H1 (cell line): ENCODE results near the gene NDUFB2. TPM values are rescaled to one million over a fixed set of nuclear protein-coding genes. Genes with fewer than 3 reads are reported as not detected.

ENCODE experiments used
- CTCF ChIA-PET: fragments of 300-600 bp; sonication (Branson Sonifier 250); formaldehyde crosslinking; loops from one replicate; lab custom pipeline; 2021; ENCODE audit not compliant: partially characterized antibody; lab: Charles Lee
- POLR2A ChIA-PET: fragments of 300-600 bp; sonication (Branson Sonifier 250); formaldehyde crosslinking; loops from one replicate; lab custom pipeline; 2021; ENCODE audit warnings: inconsistent platforms; ENCODE audit not compliant: partially characterized antibody; lab: Charles Lee
- DNase-seq, 2 experiments: peaks; one replicate each; pipeline versions ENCODE4 v3.0.0 to v3.0.0-alpha.2; 2010 to 2022; ENCODE audit warnings: low spot score in 2 of 2, low read depth in 1 of 2, mixed read lengths in 1 of 2
- FAIRE-seq: peaks from 2 replicates; lab custom pipeline; 2011; peaks lifted over from hg19 to GRCh38; lab: Jason Lieb, UNC
- H2AFZ ChIP-seq: 2 replicates; pipeline ENCODE4 v1.8.1; 2012; ENCODE audit warnings: low read length, inconsistent platforms
- H2AK5ac ChIP-seq: 2 replicates; pipeline ENCODE4 v1.6.1; 2013; ENCODE audit warnings: low read depth, low read length
- H2BK120ac ChIP-seq: replicated peaks from 2 replicates; pipeline ENCODE3; 2013; ENCODE audit warnings: low read depth, low read length, inconsistent platforms
- H2BK12ac ChIP-seq: 2 replicates; pipeline ENCODE4 v1.6.1; 2013; ENCODE audit warnings: low read depth, low read length
- H2BK15ac ChIP-seq: 2 replicates; pipeline ENCODE4 v1.6.1; 2013; ENCODE audit warnings: low read length
- H2BK20ac ChIP-seq: 2 replicates; pipeline ENCODE4 v1.6.1; 2013; ENCODE audit warnings: low read length
- H2BK5ac ChIP-seq: 2 replicates; pipeline ENCODE4 v1.6.1; 2013; ENCODE audit warnings: low read depth, low read length
- H3K14ac ChIP-seq: 2 replicates; pipeline ENCODE4 v1.6.1; 2013; ENCODE audit warnings: inconsistent platforms; ENCODE audit not compliant: insufficient read length
- H3K18ac ChIP-seq: 2 replicates; pipeline ENCODE4 v1.6.1; 2013; ENCODE audit warnings: low read length; ENCODE audit errors: extremely low read depth
- H3K23ac ChIP-seq: 2 replicates; pipeline ENCODE4 v1.6.1; 2013; ENCODE audit warnings: inconsistent platforms; ENCODE audit not compliant: insufficient read length
- H3K23me2 ChIP-seq: 2 replicates; pipeline ENCODE4 v1.6.1; 2013; ENCODE audit warnings: low read depth, low read length
- H3K27ac ChIP-seq: 2 replicates; pipeline ENCODE4 v1.6.1; 2011; ENCODE audit warnings: low read depth, low read length, inconsistent platforms
- H3K27me3 ChIP-seq, 4 experiments: replicated peaks in 1 of 4; 1 replicate in 1 of 4; 2 replicates in 3 of 4; pipeline versions ENCODE4 v1.6.1 to v1.8.1; 2011 to 2013; ENCODE audit warnings: low read length in 3 of 4, mild to moderate bottlenecking in 3 of 4, inconsistent platforms in 2 of 4, mixed read lengths in 2 of 4, moderate library complexity in 1 of 4; ENCODE audit not compliant: control insufficient read depth in 3 of 4, insufficient read depth in 3 of 4; ENCODE audit errors: extremely low read depth in 1 of 4
- H3K36me3 ChIP-seq, 4 experiments: 2 replicates each; pipeline versions ENCODE4 v1.6.1 to v1.8.1; 2011 to 2013; ENCODE audit warnings: mild to moderate bottlenecking in 4 of 4, low read length in 3 of 4, moderate library complexity in 2 of 4, control low read depth in 1 of 4, inconsistent platforms in 1 of 4; ENCODE audit not compliant: insufficient read depth in 4 of 4, control insufficient read depth in 2 of 4
- H3K4ac ChIP-seq: replicated peaks from 2 replicates; pipeline ENCODE3; 2013; ENCODE audit warnings: low read length, low read depth, mixed read lengths, inconsistent platforms; ENCODE audit not compliant: insufficient read length
- H3K4me1 ChIP-seq, 4 experiments: replicated peaks in 1 of 4; 1 replicate in 1 of 4; 2 replicates in 3 of 4; pipeline versions ENCODE4 v1.6.1 to v1.8.1; 2011 to 2013; ENCODE audit warnings: low read length in 3 of 4, inconsistent platforms in 2 of 4, mixed read lengths in 1 of 4; ENCODE audit not compliant: insufficient read depth in 4 of 4, control insufficient read depth in 3 of 4
- H3K4me2 ChIP-seq, 2 experiments: 2 replicates each; pipeline versions ENCODE4 v1.6.1 to v1.8.1; 2011 to 2013; ENCODE audit warnings: low read depth in 2 of 2, low read length in 2 of 2, control low read depth in 1 of 2, inconsistent platforms in 1 of 2, mild to moderate bottlenecking in 1 of 2; ENCODE audit not compliant: insufficient read depth in 1 of 2
- H3K4me3 ChIP-seq, 4 experiments: fragments of 200-600, 300-600 bp in 1 of 4; sonication (generic), shearing (Covaris generic), sonication (Bioruptor Twin) in 1 of 4; 2 replicates each; pipeline versions ENCODE4 v1.5.1 to v1.8.1; 2011 to 2016; ENCODE audit warnings: low read length in 4 of 4, low read depth in 3 of 4, control low read depth in 2 of 4, inconsistent platforms in 2 of 4, mild to moderate bottlenecking in 2 of 4, mixed read lengths in 1 of 4, moderate library complexity in 1 of 4; ENCODE audit not compliant: insufficient read depth in 2 of 4; ENCODE audit errors: extremely low read depth in 1 of 4
- H3K56ac ChIP-seq: replicated peaks from 2 replicates; pipeline ENCODE3; 2013; ENCODE audit warnings: low read depth, mild to moderate bottlenecking, mixed read lengths, low read length, inconsistent platforms; ENCODE audit not compliant: insufficient read length
- H3K79me1 ChIP-seq: 2 replicates; pipeline ENCODE4 v1.6.1; 2013; ENCODE audit warnings: low read depth, low read length, control low read depth
- H3K79me2 ChIP-seq, 2 experiments: 2 replicates each; pipeline versions ENCODE4 v1.6.1 to v1.8.1; 2012 to 2013; ENCODE audit warnings: low read length in 2 of 2, mild to moderate bottlenecking in 2 of 2, inconsistent platforms in 1 of 2; ENCODE audit not compliant: insufficient read depth in 2 of 2, control insufficient read depth in 1 of 2
- H3K9ac ChIP-seq, 4 experiments: replicated peaks in 1 of 4; 1 replicate in 1 of 4; 2 replicates in 3 of 4; pipeline versions ENCODE4 v1.6.1 to v1.8.1; 2011 to 2013; ENCODE audit warnings: low read depth in 3 of 4, low read length in 3 of 4, control low read depth in 2 of 4, mild to moderate bottlenecking in 2 of 4, moderate library complexity in 2 of 4, inconsistent platforms in 1 of 4; ENCODE audit errors: extremely low read depth in 1 of 4
- H3K9me3 ChIP-seq, 2 experiments: 2 replicates each; pipeline versions ENCODE4 v1.6.1 to v1.8.1; 2012 to 2013; ENCODE audit warnings: mild to moderate bottlenecking in 2 of 2, moderate library complexity in 2 of 2, control low read depth in 1 of 2, inconsistent platforms in 1 of 2, low read depth in 1 of 2, low read length in 1 of 2, mixed read lengths in 1 of 2; ENCODE audit not compliant: insufficient read depth in 2 of 2
- H4K20me1 ChIP-seq, 2 experiments: replicated peaks in 1 of 2; 2 replicates each; pipeline versions ENCODE3 to v1.8.1; 2011 to 2013; ENCODE audit warnings: inconsistent platforms in 2 of 2, low read length in 2 of 2, mild to moderate bottlenecking in 1 of 2; ENCODE audit not compliant: insufficient read depth in 2 of 2, control insufficient read depth in 1 of 2
- H4K5ac ChIP-seq: 2 replicates; pipeline ENCODE4 v1.6.1; 2013; ENCODE audit warnings: low read length, low read depth, mixed read lengths, inconsistent platforms; ENCODE audit not compliant: insufficient read length
- H4K8ac ChIP-seq: 2 replicates; pipeline ENCODE4 v1.8.0; 2013; ENCODE audit warnings: mild to moderate bottlenecking, moderate library complexity, low read length, inconsistent platforms; ENCODE audit not compliant: insufficient read depth; ENCODE audit errors: extremely low read depth
- H4K91ac ChIP-seq: replicated peaks from 2 replicates; pipeline ENCODE3; 2013; ENCODE audit warnings: low read length, mixed read lengths, inconsistent platforms; ENCODE audit not compliant: insufficient read length
- CEBPB ChIP-seq: IDR thresholded peaks from 2 replicates; pipeline ENCODE4 v1.6.1; 2012; ENCODE audit warnings: low read depth, low read length
- CTBP2 ChIP-seq: IDR thresholded peaks from 2 replicates; pipeline ENCODE4 v1.7.0; 2011; ENCODE audit warnings: borderline replicate concordance, mild to moderate bottlenecking, moderate library complexity, mixed read lengths, low read length; ENCODE audit not compliant: insufficient read depth, insufficient read length
- EP300 ChIP-seq, 2 experiments: IDR thresholded peaks; 1 replicate in 1 of 2; 2 replicates in 1 of 2; pipeline ENCODE4 v1.6.1; 2011 to 2012; ENCODE audit warnings: low read depth in 2 of 2, low read length in 2 of 2, mild to moderate bottlenecking in 2 of 2, borderline replicate concordance in 1 of 2, inconsistent platforms in 1 of 2, moderate library complexity in 1 of 2
- KDM5A ChIP-seq: fragments of 200-600 bp; IDR thresholded peaks from 2 replicates; pipeline ENCODE4 v1.7.1; 2012; ENCODE audit warnings: mild to moderate bottlenecking, low read length, inconsistent platforms, mixed read lengths
- MAX ChIP-seq: IDR thresholded peaks from 2 replicates; pipeline ENCODE4 v1.6.1; 2012; ENCODE audit warnings: inconsistent platforms
- NANOG ChIP-seq: IDR thresholded peaks from 2 replicates; pipeline ENCODE4 v1.6.1; 2011; ENCODE audit warnings: low read length, low read depth, mild to moderate bottlenecking, inconsistent platforms; ENCODE audit not compliant: insufficient read depth, poor library complexity, severe bottlenecking
- RNF2 ChIP-seq: fragments of 200-900, 300-1000 bp; sonication (generic); IDR thresholded peaks from 2 replicates; pipeline ENCODE4 v1.7.1; 2016; ENCODE audit warnings: borderline replicate concordance, low read depth, mild to moderate bottlenecking, antibody characterized with exemption, low read length; ENCODE audit not compliant: poor library complexity, severe bottlenecking; ENCODE audit errors: missing control alignments
- SUZ12 ChIP-seq: fragments of 200-600 bp; sonication (generic); IDR thresholded peaks from 2 replicates; pipeline ENCODE4 v1.6.1; 2012; ENCODE audit warnings: mild to moderate bottlenecking, inconsistent platforms, low read length, moderate library complexity, mixed read lengths
- YY1 ChIP-seq: IDR thresholded peaks from 2 replicates; pipeline ENCODE4 v1.6.1; 2011; ENCODE audit warnings: low read depth, mild to moderate bottlenecking, low read length
- WGBS, 2 experiments: shearing (Covaris generic) in 1 of 2; methylation state at CpG; one replicate each; pipeline versions ENCODE4 v1.1.6 to v1.1.7; 2013 to 2015; ENCODE audit warnings: low lambda C conversion rate in 2 of 2, mixed read lengths in 2 of 2, inconsistent platforms in 1 of 2, low coverage in 1 of 2, missing lambda C conversion rate in 1 of 2; ENCODE audit not compliant: insufficient replicate concordance in 2 of 2, insufficient coverage in 1 of 2, insufficient read length in 1 of 2; ENCODE audit errors: extremely low coverage in 1 of 2, missing lambda C conversion rate in 1 of 2; 5-methylcytosine and 5-hydroxymethylcytosine counted together
- polyA plus RNA-seq, 7 experiments: library from polyadenylated mRNA; depleted of rRNA in 3 of 7; stranded (reverse) in 5 of 7; unstranded in 2 of 7; fragments of >200 nt in 5 of 7; fragments of 200-250 nt in 2 of 7; gene quantifications; 1 replicate in 5 of 7; 2 replicates in 1 of 7; 4 replicates in 1 of 7; pipeline versions ENCODE4 v1.2.1 to v1.2.3, GENCODE V29; 2011 to 2013; ENCODE audit warnings: missing spikeins in 2 of 7, mixed read lengths in 2 of 7
- total RNA-seq: library from RNA; stranded (reverse); fragmentation: NEBNext Ultra II Directional; extraction: Animal tissue kit (Norgen Biotek cat#: 25700); gene quantifications from 2 replicates; pipeline ENCODE4 v1.2.1, GENCODE V29; 2021
- TF ChIP-seq, protein P1 (sequence below): IDR thresholded peaks from 2 replicates; pipeline ENCODE4 v1.6.1; 2012; ENCODE audit warnings: low read length, inconsistent platforms

The NDUFB2 gene
- total and polyA plus RNA-seq, 2 of the 8 experiments (the other 6 are each of a cell fraction or from before 2014, with no cell fraction given), result 168 to 881 TPM

DNA sequence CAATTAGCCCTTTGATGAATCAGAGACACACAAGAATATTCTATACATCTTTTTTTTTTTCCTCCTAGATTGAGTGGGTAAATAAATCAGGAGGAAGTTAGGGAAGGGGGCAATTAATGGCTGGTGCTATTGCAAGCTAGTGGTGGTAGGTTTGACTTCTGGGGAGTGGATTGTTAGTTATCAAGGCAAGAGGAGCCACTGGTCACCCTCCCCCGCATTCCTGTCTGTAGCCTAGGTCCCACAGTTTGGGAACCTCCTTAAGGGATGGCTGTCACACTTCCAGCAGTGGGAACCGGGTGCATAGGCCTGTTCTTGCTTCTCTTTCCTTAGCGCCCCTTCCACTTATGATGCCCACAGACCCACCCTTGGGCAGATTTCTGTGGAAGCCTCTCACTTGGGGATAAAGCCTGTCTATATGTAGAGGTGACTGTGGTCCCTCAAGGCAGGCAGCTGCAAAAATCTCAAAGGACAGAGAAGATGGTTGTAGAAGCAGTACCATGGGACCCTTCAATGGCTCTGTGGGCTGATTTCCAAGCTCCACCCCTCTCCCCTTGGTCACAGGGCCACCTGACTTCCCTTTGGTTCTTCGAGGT is 26.1 kb upstream of the NDUFB2 start:
- no peaks in the 10 kb centered on the region for H3K9me3 ChIP-seq
- H3K36me3 ChIP-seq, result no peaks in the 10 kb centered on the region
- no peak overlapping the region for H3K9ac ChIP-seq
- no peak overlapping the region for H3K23ac ChIP-seq
- peaks cover 0 to 8% (median 2%) of the 10 kb centered on the region in 4 experiments; a peak in 3 of 7 replicates for H3K27me3 ChIP-seq
- H3K56ac ChIP-seq, result no peak overlapping the region
- H3K4me2 ChIP-seq, result no peak overlapping the region
- H3K27ac ChIP-seq, result no peak overlapping the region
- CTCF ChIA-PET, result interaction anchor here (1.1 to 1.7 kb wide), 3 partner anchors 10 to 14 kb away, joined by 5 to 6 read pairs (median 6); no protein-coding TSS in a partner anchor
- H2BK12ac ChIP-seq, result no peak overlapping the region
- H3K4me3 ChIP-seq, result no peak overlapping the region
- no peak overlapping the region for H2BK5ac ChIP-seq
- H4K5ac ChIP-seq, result no peak overlapping the region
- no peak overlapping the region for H2AK5ac ChIP-seq
- H4K8ac ChIP-seq, result no peak overlapping the region
- no peak overlapping the region for H3K14ac ChIP-seq
- POLR2A ChIA-PET, result no interaction called here
- no peaks in the 10 kb centered on the region for H4K20me1 ChIP-seq
- no peaks in the 10 kb centered on the region for H3K79me1 ChIP-seq
- H3K4ac ChIP-seq, result no peak overlapping the region
- 92% methylated on average over 4 of the region's 4 CpGs; no CpG with 5 or more reads in 1 of the 2 experiments for WGBS, 2 experiments
- H3K23me2 ChIP-seq, result peaks cover 5% of the 10 kb centered on the region; the same call in 1 of the 2 replicates
- no peak overlapping the region for H4K91ac ChIP-seq
- 0 out of 2 replicates have a peak overlapping the region, but pooled peaks have one; percentile 72 for H2BK20ac ChIP-seq
- no peak overlapping the region for H2BK15ac ChIP-seq
- peaks cover 0 to 6% (median 2%) of the 10 kb centered on the region in 4 experiments; a peak in 5 of 7 replicates for H3K4me1 ChIP-seq
- DNase-seq (no peak), FAIRE-seq (no peak)
- H2BK120ac ChIP-seq, result no peak overlapping the region
- H3K18ac ChIP-seq, result no peak overlapping the region
- H3K79me2 ChIP-seq, result no peaks in the 10 kb centered on the region
- no peak overlapping the region for H2AFZ ChIP-seq
- TF ChIP-seq SUZ12 (no peak), YY1 (no peak), KDM5A (no peak), MAX (no peak), EP300 (IDR thresholded peaks at IDR 0.05; ENCODE audit: borderline replicate concordance in 1 of 2, low read depth in 2 of 2, low read length in 2 of 2) (no peak), CEBPB (no peak), CTBP2 (no peak), RNF2 (no peak), NANOG (no peak)
- TF ChIP-seq, protein P1, sequence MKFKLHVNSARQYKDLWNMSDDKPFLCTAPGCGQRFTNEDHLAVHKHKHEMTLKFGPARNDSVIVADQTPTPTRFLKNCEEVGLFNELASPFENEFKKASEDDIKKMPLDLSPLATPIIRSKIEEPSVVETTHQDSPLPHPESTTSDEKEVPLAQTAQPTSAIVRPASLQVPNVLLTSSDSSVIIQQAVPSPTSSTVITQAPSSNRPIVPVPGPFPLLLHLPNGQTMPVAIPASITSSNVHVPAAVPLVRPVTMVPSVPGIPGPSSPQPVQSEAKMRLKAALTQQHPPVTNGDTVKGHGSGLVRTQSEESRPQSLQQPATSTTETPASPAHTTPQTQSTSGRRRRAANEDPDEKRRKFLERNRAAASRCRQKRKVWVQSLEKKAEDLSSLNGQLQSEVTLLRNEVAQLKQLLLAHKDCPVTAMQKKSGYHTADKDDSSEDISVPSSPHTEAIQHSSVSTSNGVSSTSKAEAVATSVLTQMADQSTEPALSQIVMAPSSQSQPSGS, result no peak
